Gastrocnemius medialis (tissue), 4 donors: ENCODE data around the gene ARL15.
A peak's percentile ranks its signal among the peaks of the same experiment; 100 is the strongest.

Experiments used
- CTCF ChIP-seq, 5 experiments: fragments of 450-650 bp in 3 of 5; fragments of 200-600 bp in 2 of 5; sonication (generic) in 2 of 5; IDR thresholded peaks in 4 of 5; conservative IDR thresholded peaks in 1 of 5; 1 replicate in 4 of 5; 2 replicates in 1 of 5; pipeline ENCODE4 v1.5.1; 2016 to 2019; ENCODE audit warnings: antibody characterized with exemption in 5 of 5, mild to moderate bottlenecking in 3 of 5, moderate library complexity in 3 of 5
- POLR2A ChIP-seq, 2 donors: fragments of 450-650 bp; IDR thresholded peaks; one replicate each; pipeline ENCODE4 v1.6.1; 2017; ENCODE audit warnings: antibody characterized with exemption in 2 of 2, mild to moderate bottlenecking in 2 of 2, moderate library complexity in 2 of 2

GRCh38 chr5:54310433-54311175, at the start of gene ARL15:
- no peak for TF ChIP-seq CTCF (IDR thresholded peaks at IDR 0.05 in 4 of 5, conservative IDR thresholded peaks at IDR 0.05 in 1 of 5)
- peak; percentile 99 to 100 for TF ChIP-seq POLR2A (IDR thresholded peaks at IDR 0.05)
